ELR (cell line): ENCODE results near the gene LYST.

Experiments
- DNase-seq: peaks from one replicate; pipeline ENCODE4 v3.0.0-alpha.2; 2015; ENCODE audit warnings: low read depth

The LYST gene

GRCh38 chr1:235710687-235711086, 156.0 kb downstream of the LYST start:
- DNase-seq = no peak

- no peak for DNase-seq
Observed at GRCh38 chr1:235709018-235709417, 157.7 kb downstream of the LYST start.

- DNase-seq = peak; percentile 85
Observed at GRCh38 chr1:235708390-235708962, 158.2 kb downstream of the LYST start.

- DNase-seq = peak; percentile 73
Observed at GRCh38 chr1:235703506-235703905, 163.2 kb downstream of the LYST start.

- DNase-seq = no peak
Observed at GRCh38 chr1:235702412-235702811, 164.3 kb downstream of the LYST start.

GRCh38 chr1:235697508-235697907, 169.2 kb downstream of the LYST start:
- peak; percentile 10 for DNase-seq

GRCh38 chr1:235689356-235689755, 177.3 kb downstream of the LYST start:
- no peak for DNase-seq

GRCh38 chr1:235688096-235688495, 178.6 kb downstream of the LYST start:
- DNase-seq = no peak

- DNase-seq = no peak
Observed at GRCh38 chr1:235683653-235684052, 183.1 kb downstream of the LYST start.

- DNase-seq = no peak
Observed at GRCh38 chr1:235682216-235682615, 184.5 kb downstream of the LYST start.

GRCh38 chr1:235679644-235680043, 187.1 kb downstream of the LYST start:
- DNase-seq = no peak

GRCh38 chr1:235679005-235679404, 187.7 kb downstream of the LYST start:
- no peak for DNase-seq

GRCh38 chr1:235675152-235675890, 191.4 kb downstream of the LYST start:
- DNase-seq = no peak

- no peak for DNase-seq
Observed at GRCh38 chr1:235673981-235674380, 192.7 kb downstream of the LYST start.

GRCh38 chr1:235671992-235672391, 194.7 kb downstream of the LYST start:
- DNase-seq = no peak

GRCh38 chr1:235670157-235670776, 196.4 kb downstream of the LYST start:
- DNase-seq = peak; percentile 23

GRCh38 chr1:235669277-235669676, 197.4 kb downstream of the LYST start:
- no peak for DNase-seq

GRCh38 chr1:235663628-235664027, 203.1 kb downstream of the LYST start:
- no peak for DNase-seq

- DNase-seq = no peak
Observed at GRCh38 chr1:235661568-235661967, 205.1 kb downstream of the LYST start.

- no peak for DNase-seq
Observed at GRCh38 chr1:235659186-235659771, 207.4 kb downstream of the LYST start.

GRCh38 chr1:235657747-235658526, 208.8 kb downstream of the LYST start:
- DNase-seq = no peak

GRCh38 chr1:235657269-235657668, 209.4 kb downstream of the LYST start:
- DNase-seq = no peak
